Neuronal stem cell (in vitro differentiated cells): Measurements from ENCODE around the gene SNAI3.

Source experiments
- DNase-seq: peaks from one replicate; pipeline ENCODE4 v3.0.0-alpha.2; 2013; ENCODE audit warnings: low spot score
- H2AFZ ChIP-seq: one replicate; pipeline ENCODE4 v1.6.1; 2013; ENCODE audit warnings: mild to moderate bottlenecking, low read length, inconsistent platforms
- H2AK5ac ChIP-seq: 2 replicates; pipeline ENCODE4 v1.6.1; 2013; ENCODE audit warnings: low read depth, mild to moderate bottlenecking, inconsistent platforms, low read length, moderate library complexity, mixed read lengths
- H2BK120ac ChIP-seq: 2 replicates; pipeline ENCODE4 v1.6.1; 2013; ENCODE audit warnings: low read depth, mild to moderate bottlenecking, inconsistent platforms, low read length, moderate library complexity, mixed read lengths
- H2BK12ac ChIP-seq: one replicate; pipeline ENCODE4 v1.6.1; 2013; ENCODE audit warnings: low read length, inconsistent platforms
- H2BK15ac ChIP-seq: 2 replicates; pipeline ENCODE4 v1.6.1; 2013; ENCODE audit warnings: mild to moderate bottlenecking, low read length, inconsistent platforms, mixed read lengths
- H2BK5ac ChIP-seq: one replicate; pipeline ENCODE4 v1.6.1; 2013; ENCODE audit warnings: inconsistent platforms, mild to moderate bottlenecking, low read length, moderate library complexity
- H3K14ac ChIP-seq: one replicate; pipeline ENCODE4 v1.6.1; 2013; ENCODE audit warnings: low read length, inconsistent platforms
- H3K18ac ChIP-seq: 2 replicates; pipeline ENCODE4 v1.6.1; 2013; ENCODE audit warnings: low read length, inconsistent platforms
- H3K23ac ChIP-seq: 2 replicates; pipeline ENCODE4 v1.6.1; 2013; ENCODE audit warnings: low read depth, mild to moderate bottlenecking, mixed read lengths, low read length, inconsistent platforms; ENCODE audit not compliant: poor library complexity
- H3K27ac ChIP-seq: replicated peaks from 3 replicates; pipeline ENCODE4 v1.5.1; 2013; ENCODE audit warnings: low read length, inconsistent platforms
- H3K27me3 ChIP-seq, 3 experiments: 2 replicates each; pipeline ENCODE4 v1.6.1; 2013; ENCODE audit warnings: low read length in 3 of 3, mild to moderate bottlenecking in 2 of 3, inconsistent platforms in 1 of 3, low read depth in 1 of 3, mixed read lengths in 1 of 3, moderate library complexity in 1 of 3; ENCODE audit not compliant: control insufficient read depth in 3 of 3, insufficient read depth in 3 of 3
- H3K36me3 ChIP-seq, 2 donors: replicated peaks in 1 of 2; 2 replicates each; pipeline ENCODE4 v1.6.1; 2013; ENCODE audit warnings: low read length in 2 of 2; ENCODE audit not compliant: control insufficient read depth in 2 of 2, insufficient read depth in 2 of 2
- H3K4ac ChIP-seq: 2 replicates; pipeline ENCODE4 v1.6.1; 2013; ENCODE audit warnings: inconsistent platforms, mild to moderate bottlenecking, low read length, moderate library complexity
- H3K4me1 ChIP-seq, 2 donors: 1 replicate in 1 of 2; 2 replicates in 1 of 2; pipeline ENCODE4 v1.6.1; 2013; ENCODE audit warnings: low read length in 2 of 2, low read depth in 1 of 2; ENCODE audit not compliant: control insufficient read depth in 2 of 2, insufficient read depth in 1 of 2
- H3K4me2 ChIP-seq: one replicate; pipeline ENCODE4 v1.6.1; 2013; ENCODE audit warnings: mild to moderate bottlenecking, low read length, inconsistent platforms; ENCODE audit not compliant: insufficient read depth, poor library complexity, severe bottlenecking
- H3K4me3 ChIP-seq, 2 donors: 2 replicates each; pipeline ENCODE4 v1.5.1; 2013; ENCODE audit warnings: low read length in 2 of 2, mild to moderate bottlenecking in 2 of 2, inconsistent platforms in 1 of 2, moderate library complexity in 1 of 2
- H3K79me1 ChIP-seq: one replicate; pipeline ENCODE4 v1.6.1; 2013; ENCODE audit warnings: low read depth, mild to moderate bottlenecking, inconsistent platforms, low read length, moderate library complexity
- H3K9ac ChIP-seq: one replicate; pipeline ENCODE4 v1.6.1; 2013; ENCODE audit warnings: mild to moderate bottlenecking, low read depth, low read length, inconsistent platforms; ENCODE audit not compliant: poor library complexity
- H3K9me3 ChIP-seq, 2 donors: replicated peaks in 1 of 2; 2 replicates each; pipeline versions ENCODE3 to v1.6.1; 2013; ENCODE audit warnings: low read length in 2 of 2, mild to moderate bottlenecking in 2 of 2, inconsistent platforms in 1 of 2, low read depth in 1 of 2, mixed read lengths in 1 of 2, moderate library complexity in 1 of 2; ENCODE audit not compliant: control insufficient read depth in 2 of 2, insufficient read depth in 1 of 2
- H4K8ac ChIP-seq: one replicate; pipeline ENCODE4 v1.6.1; 2013; ENCODE audit warnings: low read depth, mild to moderate bottlenecking, inconsistent platforms, low read length, moderate library complexity
- H4K91ac ChIP-seq: one replicate; pipeline ENCODE4 v1.6.1; 2013; ENCODE audit warnings: low read length, low read depth, mild to moderate bottlenecking, inconsistent platforms; ENCODE audit not compliant: poor library complexity
- WGBS, 2 donors: extraction: QIAGEN DNeasy Blood & Tissue Kit; methylation state at CpG; one replicate each; pipeline ENCODE4 v1.1.7; 2013; ENCODE audit warnings: missing lambda C conversion rate in 2 of 2, mixed read lengths in 1 of 2; ENCODE audit not compliant: insufficient read length in 2 of 2, insufficient replicate concordance in 1 of 2; ENCODE audit errors: extremely low coverage in 2 of 2; 5-methylcytosine and 5-hydroxymethylcytosine counted together

SNAI3 gene

DNA sequence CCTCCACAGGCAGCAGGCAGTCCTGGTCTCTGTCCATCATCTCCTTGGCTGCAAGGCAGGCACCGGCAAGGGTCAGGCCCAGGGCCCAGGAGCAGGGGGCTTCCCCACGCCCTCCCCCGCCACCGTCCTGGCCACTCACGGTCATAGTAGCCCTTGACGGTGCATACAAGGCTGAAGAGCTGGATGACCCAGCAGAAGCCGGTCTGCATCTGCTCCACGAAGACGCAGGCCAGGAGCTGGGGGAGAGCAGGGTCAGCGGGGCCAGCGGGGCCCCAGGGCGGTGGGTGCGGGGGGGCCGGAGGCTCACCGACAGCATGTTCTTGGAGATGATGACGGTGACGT, 40.1 kb upstream of the SNAI3 start:
- Histone ChIP-seq H2BK120ac (no peak overlapping the region), H3K4ac (peak overlapping the region; percentile 37), H3K18ac (no peak overlapping the region)

GRCh38 chr16:88725609-88726407, 39.5 kb upstream of the SNAI3 start:
- peak overlapping the region; percentile 43 for H4K8ac ChIP-seq
- no peaks in the 10 kb centered on the region for H3K36me3 ChIP-seq
- H4K91ac ChIP-seq: no peak overlapping the region
- no peak overlapping the region for H2BK5ac ChIP-seq
- H3K18ac ChIP-seq: no peak overlapping the region
- no peak overlapping the region for H3K27ac ChIP-seq
- peak overlapping the region; percentile 44 for H3K9ac ChIP-seq
- no peak for DNase-seq
- H3K14ac ChIP-seq: no peak overlapping the region
- peaks cover 9% of the 10 kb centered on the region for H3K79me1 ChIP-seq
- peak overlapping the region; percentile 85 for H3K23ac ChIP-seq
- no peak overlapping the region for H3K4me3 ChIP-seq
- peak overlapping the region; percentile 28 for H2AK5ac ChIP-seq
- no peak overlapping the region for H2AFZ ChIP-seq
- H2BK12ac ChIP-seq: no peak overlapping the region
- H2BK120ac ChIP-seq: no peak overlapping the region
- H3K9me3 ChIP-seq: no peaks in the 10 kb centered on the region
- no peaks in the 10 kb centered on the region for H3K4me1 ChIP-seq
- no peaks in the 10 kb centered on the region for H3K27me3 ChIP-seq
- peak overlapping the region; percentile 37 for H2BK15ac ChIP-seq
- H3K4ac ChIP-seq: peak overlapping the region; percentile 37
- H3K4me2 ChIP-seq: no peak overlapping the region
- WGBS, 2 donors: no CpG with 5 or more reads among the region's 32 CpGs

More for the DNA sequence above, 40.1 kb upstream of the SNAI3 start:
- Histone ChIP-seq H2BK15ac (peak overlapping the region; percentile 37), H3K4me1 (no peaks in the 10 kb centered on the region), H2AFZ (no peak overlapping the region), H3K9me3 (no peaks in the 10 kb centered on the region), H3K14ac (no peak overlapping the region), H2AK5ac (peak overlapping the region; percentile 28), H3K27me3 (no peaks in the 10 kb centered on the region), H3K4me2 (no peak overlapping the region), H4K8ac (peak overlapping the region; percentile 43), H3K9ac (peak overlapping the region; percentile 44), H3K36me3 (no peaks in the 10 kb centered on the region), H2BK12ac (no peak overlapping the region), H3K4me3 (no peak overlapping the region), H3K23ac (peak overlapping the region; percentile 85), H2BK5ac (no peak overlapping the region), H3K79me1 (peaks cover 8% of the 10 kb centered on the region), H3K27ac (no peak overlapping the region), H4K91ac (no peak overlapping the region)
- no peak for DNase-seq
- WGBS, 2 donors: no CpG with 5 or more reads among the region's 17 CpGs

GRCh38 chr16:88724855-88725555, 38.7 kb upstream of the SNAI3 start:
- peak overlapping the region; percentile 81 for H2AK5ac ChIP-seq

GRCh38 chr16:88723911-88724310, 37.6 kb upstream of the SNAI3 start:
- Histone ChIP-seq H2BK5ac (peak overlapping the region; percentile 93), H3K23ac (peak overlapping the region; percentile 91), H3K4me2 (no peak overlapping the region), H3K79me1 (peaks cover 12% of the 10 kb centered on the region), H2AK5ac (no peak overlapping the region), H3K4me1 (no peaks in the 10 kb centered on the region), H3K9me3 (no peaks in the 10 kb centered on the region), H3K9ac (no peak overlapping the region), H3K27me3 (no peaks in the 10 kb centered on the region), H3K36me3 (peaks cover 4 to 7% of the 10 kb centered on the region in 2 donors), H2AFZ (no peak overlapping the region), H3K27ac (no peak overlapping the region), H3K18ac (no peak overlapping the region), H3K14ac (peak overlapping the region; percentile 6), H2BK120ac (no peak overlapping the region), H4K8ac (no peak overlapping the region), H3K4ac (no peak overlapping the region), H2BK12ac (no peak overlapping the region), H4K91ac (no peak overlapping the region), H2BK15ac (no peak overlapping the region), H3K4me3 (no peak overlapping the region)
- no peak for DNase-seq
- WGBS, 2 donors: no CpG with 5 or more reads among the region's 17 CpGs

More at GRCh38 chr16:88724855-88725555, 38.7 kb upstream of the SNAI3 start:
- H2BK12ac ChIP-seq: peak overlapping the region; percentile 41
- no peaks in the 10 kb centered on the region for H3K27me3 ChIP-seq
- no peak overlapping the region for H3K4me3 ChIP-seq
- DNase-seq: no peak
- peaks cover 12% of the 10 kb centered on the region for H3K79me1 ChIP-seq
- no peak overlapping the region for H3K18ac ChIP-seq
- no peaks in the 10 kb centered on the region for H3K9me3 ChIP-seq
- peak overlapping the region; percentile 6 for H2BK15ac ChIP-seq
- no peak overlapping the region for H3K27ac ChIP-seq
- H3K36me3 ChIP-seq: peaks cover 0 to 1% of the 10 kb centered on the region in 2 donors
- H3K4me2 ChIP-seq: no peak overlapping the region
- no CpG with 5 or more reads among the region's 31 CpGs for WGBS, 2 donors
- H2BK5ac ChIP-seq: peak overlapping the region; percentile 66
- H3K14ac ChIP-seq: peak overlapping the region; percentile 71
- H3K9ac ChIP-seq: no peak overlapping the region
- H2AFZ ChIP-seq: no peak overlapping the region
- H4K8ac ChIP-seq: peak overlapping the region; percentile 3
- H3K4me1 ChIP-seq: no peaks in the 10 kb centered on the region
- no peak overlapping the region for H4K91ac ChIP-seq
- H2BK120ac ChIP-seq: no peak overlapping the region
- H3K4ac ChIP-seq: no peak overlapping the region
- H3K23ac ChIP-seq: peak overlapping the region; percentile 44
